ENCODE results near the gene DPEP1. TPM values are rescaled to one million over a fixed set of nuclear protein-coding genes. Genes with fewer than 3 reads are reported as not detected.
A peak's percentile ranks its signal among the peaks of the same experiment; 100 is the strongest.
"Not testable (repeated sequence)": the region's sequence is repeated elsewhere in the genome, so short reads cannot be mapped to it uniquely, and the experiment has no call there.

DPEP1 gene
- total RNA-seq (2014; rRNA removed; shearing (Covaris generic); ENCODE audit: low replicate concordance), result not detected in 2 replicates

DNA sequence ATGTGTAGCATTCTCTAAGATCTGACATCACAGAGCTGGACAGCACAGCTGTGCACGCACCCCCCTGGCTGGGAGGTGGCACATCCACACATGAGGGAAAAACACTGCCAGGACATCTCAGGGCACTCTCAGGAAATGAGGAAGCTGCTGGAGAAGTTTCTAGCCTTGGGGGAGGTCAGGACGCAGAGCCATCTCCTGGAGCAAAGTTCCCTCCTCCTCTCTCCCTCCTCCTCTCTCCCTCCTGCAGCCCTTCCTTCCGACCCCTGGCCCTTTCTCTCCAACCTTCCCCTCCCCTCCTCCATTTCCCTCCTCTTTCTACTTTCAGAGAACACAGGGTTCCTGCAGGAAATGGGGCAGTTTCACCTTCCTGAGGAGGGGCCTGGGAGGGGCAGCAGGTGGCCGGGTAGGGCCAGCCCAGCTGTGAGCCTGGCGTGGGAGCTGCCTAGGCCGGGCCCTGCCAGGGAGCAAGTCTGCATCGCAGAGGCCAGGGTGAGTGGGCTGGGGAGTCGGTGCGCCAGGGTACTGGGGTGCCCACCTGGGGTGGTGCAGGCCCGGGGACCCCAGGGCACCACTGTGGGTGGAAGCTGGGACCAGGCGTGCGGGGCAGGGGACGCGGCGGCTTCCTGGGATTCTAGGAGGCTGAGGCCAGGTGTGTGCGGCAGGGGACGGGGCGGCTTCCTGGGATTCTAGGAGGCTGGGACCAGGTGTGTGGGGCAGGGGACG, at the start of gene DPEP1:
TSS of gene DPEP1 (plus strand) at position 412 of the 723 bp plus-strand sequence. CDS start 16,769 bp downstream, outside the sequence.
- DNase-seq, result no peak
- Histone ChIP-seq H3K4me3 (no peak within 1 kb of the TSS), H3K27me3 (no peaks in the 10 kb centered on the region), H3K36me3 (no peaks in the 10 kb centered on the region), H3K9me3 (no peaks in the 10 kb centered on the region)

GRCh38 chr16:89564476-89565255, 48.8 kb upstream of the DPEP1 start:
- peaks cover 45% of the 10 kb centered on the region for H3K36me3 ChIP-seq
- H3K4me3 ChIP-seq, result no peak overlapping the region
- no peaks in the 10 kb centered on the region for H3K27me3 ChIP-seq
- DNase-seq, result no peak
- no peaks in the 10 kb centered on the region for H3K9me3 ChIP-seq

DNA sequence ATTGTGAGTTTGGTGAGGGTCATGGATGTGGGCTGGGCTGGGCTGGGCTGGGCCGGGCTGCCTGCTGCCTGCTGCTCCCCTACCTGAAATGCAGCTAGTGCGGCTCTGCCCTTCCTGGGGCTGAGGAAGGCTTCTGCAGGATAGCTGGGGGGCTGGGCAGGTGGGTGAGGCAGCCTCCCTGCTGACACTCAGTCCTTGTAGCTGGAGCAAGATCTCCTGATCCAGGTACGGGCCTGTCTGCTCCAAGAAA, 48.3 kb upstream of the DPEP1 start:
- DNase-seq, result peak; percentile 38
- H3K4me3 ChIP-seq, result no peak overlapping the region
- H3K27me3 ChIP-seq, result no peaks in the 10 kb centered on the region
- H3K36me3 ChIP-seq, result peaks cover 44% of the 10 kb centered on the region
- no peaks in the 10 kb centered on the region for H3K9me3 ChIP-seq

DNA sequence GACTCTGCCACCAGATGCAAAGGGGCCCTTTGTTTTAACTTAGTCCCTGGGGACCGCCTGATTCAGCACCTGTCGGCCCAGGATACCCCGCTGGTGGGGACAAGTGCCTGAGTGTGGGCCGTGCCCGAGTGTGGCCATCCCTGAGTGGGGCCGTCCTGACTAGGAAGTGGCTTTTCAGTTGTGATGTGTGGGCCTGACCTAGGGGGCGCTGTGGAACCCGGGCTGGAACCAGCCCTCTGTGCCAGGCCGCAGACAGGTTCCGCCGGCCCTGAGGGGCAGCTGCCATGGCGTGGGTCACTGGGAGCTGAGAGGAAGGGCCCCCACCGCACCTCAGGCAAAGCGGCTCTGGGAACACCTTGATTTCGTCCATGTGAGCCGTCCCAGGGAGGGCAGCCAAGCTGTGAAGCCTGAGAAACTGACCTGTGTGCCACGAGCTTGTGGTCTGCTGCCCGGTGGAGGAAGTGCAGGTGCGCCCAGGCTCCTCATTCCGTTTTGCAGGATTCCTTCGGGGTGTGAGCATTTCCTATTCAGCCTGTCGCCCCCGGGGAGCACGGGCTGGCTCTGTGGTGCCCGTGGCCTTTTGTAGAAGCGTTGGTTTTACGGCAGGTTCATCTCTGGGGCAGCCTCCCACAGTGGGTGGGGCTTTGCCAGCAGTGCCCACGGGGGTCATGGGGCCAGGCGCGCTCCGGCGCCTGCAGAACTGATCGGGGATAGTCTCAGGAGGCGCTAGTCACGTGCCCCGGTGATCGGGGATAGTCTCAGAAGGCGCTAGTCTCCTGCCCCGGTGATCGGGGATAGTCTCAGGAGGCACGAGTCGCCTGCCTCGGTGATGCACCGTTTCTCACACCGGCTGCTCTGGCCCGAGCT, 47.7 kb upstream of the DPEP1 start:
- Histone ChIP-seq H3K27me3 (no peaks in the 10 kb centered on the region), H3K36me3 (peaks cover 42% of the 10 kb centered on the region), H3K4me3 (no peak overlapping the region), H3K9me3 (no peaks in the 10 kb centered on the region)
- peak; percentile 47 for DNase-seq

GRCh38 chr16:89567656-89568594, 45.5 kb upstream of the DPEP1 start:
- Histone ChIP-seq H3K4me3 (no peak overlapping the region), H3K27me3 (no peaks in the 10 kb centered on the region), H3K9me3 (no peaks in the 10 kb centered on the region), H3K36me3 (peaks cover 20% of the 10 kb centered on the region)
- no peak for DNase-seq

- no peak overlapping the region for H3K4me3 ChIP-seq
- no peaks in the 10 kb centered on the region for H3K27me3 ChIP-seq
- H3K36me3 ChIP-seq, result peaks cover 2% of the 10 kb centered on the region; the same call in 1 of the 2 replicates
- no peak for DNase-seq
- H3K9me3 ChIP-seq, result no peaks in the 10 kb centered on the region
Observed at GRCh38 chr16:89569506-89570341, 43.7 kb upstream of the DPEP1 start.

GRCh38 chr16:89570342-89570923, 43.0 kb upstream of the DPEP1 start:
- no peaks in the 10 kb centered on the region for H3K9me3 ChIP-seq
- H3K36me3 ChIP-seq, result no peaks in the 10 kb centered on the region
- no peaks in the 10 kb centered on the region for H3K27me3 ChIP-seq
- no peak for DNase-seq
- H3K4me3 ChIP-seq, result no peak overlapping the region

DNA sequence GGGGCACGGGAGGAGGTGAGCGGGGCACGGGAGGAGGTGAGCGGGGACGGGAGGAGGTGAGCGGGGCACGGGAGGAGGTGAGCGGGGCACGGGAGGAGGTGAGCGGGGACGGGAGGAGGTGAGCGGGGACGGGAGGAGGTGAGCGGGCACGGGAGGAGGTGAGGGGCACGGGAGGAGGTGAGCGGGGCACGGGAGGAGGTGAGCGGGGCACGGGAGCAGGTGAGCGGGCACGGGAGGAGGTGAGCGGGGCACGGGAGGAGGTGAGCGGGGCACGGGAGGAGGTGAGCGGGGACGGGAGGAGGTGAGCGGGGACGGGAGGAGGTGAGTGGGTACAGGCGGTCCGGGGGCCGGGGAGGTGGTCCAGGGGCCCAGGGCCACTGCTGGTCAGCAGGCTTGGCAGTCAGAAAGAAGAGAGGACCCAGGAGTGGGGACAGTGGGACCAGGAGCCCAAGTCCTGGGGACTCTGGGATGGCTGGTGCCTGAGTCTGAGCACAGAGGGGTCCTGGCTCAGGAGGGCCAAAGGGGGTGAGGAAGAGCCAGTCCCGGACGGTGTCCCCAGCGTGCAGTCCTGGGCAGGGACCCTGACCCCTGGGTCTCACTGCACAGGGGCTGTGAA, 42.4 kb upstream of the DPEP1 start:
- not testable (repeated sequence) for H3K36me3 ChIP-seq, H3K9me3 ChIP-seq, DNase-seq, H3K4me3 ChIP-seq, H3K27me3 ChIP-seq

DNA sequence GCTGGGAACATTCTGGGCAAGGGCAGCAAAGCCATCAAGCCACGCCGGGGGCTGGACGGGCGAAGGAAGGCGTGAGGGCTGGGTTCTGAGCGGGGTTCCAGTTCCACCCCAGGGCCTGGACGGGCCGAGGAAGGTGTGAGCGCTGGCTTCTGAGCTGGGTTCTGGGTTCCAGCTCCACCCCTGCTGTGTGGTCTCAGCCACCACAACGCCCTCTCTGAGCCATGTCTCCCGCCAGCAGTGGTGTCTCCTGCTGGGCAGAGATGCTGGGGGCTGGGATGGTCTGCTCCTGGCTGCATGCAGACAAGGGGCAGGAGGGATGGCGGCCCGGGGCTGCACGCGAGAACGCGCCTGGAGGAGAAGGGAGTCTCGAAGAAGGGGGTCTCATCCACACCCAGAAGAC, 41.8 kb upstream of the DPEP1 start:
- DNase-seq, result no peak
- H3K4me3 ChIP-seq, result no peak overlapping the region
- no peaks in the 10 kb centered on the region for H3K9me3 ChIP-seq
- no peaks in the 10 kb centered on the region for H3K27me3 ChIP-seq
- H3K36me3 ChIP-seq, result no peaks in the 10 kb centered on the region

- no peaks in the 10 kb centered on the region for H3K36me3 ChIP-seq
- no peaks in the 10 kb centered on the region for H3K9me3 ChIP-seq
- no peaks in the 10 kb centered on the region for H3K27me3 ChIP-seq
- no peak for DNase-seq
- H3K4me3 ChIP-seq, result no peak overlapping the region
Observed at GRCh38 chr16:89572073-89572484, 41.4 kb upstream of the DPEP1 start.

GRCh38 chr16:89572485-89573205, 40.8 kb upstream of the DPEP1 start:
- DNase-seq, result no peak
- no peaks in the 10 kb centered on the region for H3K9me3 ChIP-seq
- H3K27me3 ChIP-seq, result no peaks in the 10 kb centered on the region
- no peak overlapping the region for H3K4me3 ChIP-seq
- H3K36me3 ChIP-seq, result no peaks in the 10 kb centered on the region

GRCh38 chr16:89573826-89574680, 39.4 kb upstream of the DPEP1 start:
- no peaks in the 10 kb centered on the region for H3K36me3 ChIP-seq

DNA sequence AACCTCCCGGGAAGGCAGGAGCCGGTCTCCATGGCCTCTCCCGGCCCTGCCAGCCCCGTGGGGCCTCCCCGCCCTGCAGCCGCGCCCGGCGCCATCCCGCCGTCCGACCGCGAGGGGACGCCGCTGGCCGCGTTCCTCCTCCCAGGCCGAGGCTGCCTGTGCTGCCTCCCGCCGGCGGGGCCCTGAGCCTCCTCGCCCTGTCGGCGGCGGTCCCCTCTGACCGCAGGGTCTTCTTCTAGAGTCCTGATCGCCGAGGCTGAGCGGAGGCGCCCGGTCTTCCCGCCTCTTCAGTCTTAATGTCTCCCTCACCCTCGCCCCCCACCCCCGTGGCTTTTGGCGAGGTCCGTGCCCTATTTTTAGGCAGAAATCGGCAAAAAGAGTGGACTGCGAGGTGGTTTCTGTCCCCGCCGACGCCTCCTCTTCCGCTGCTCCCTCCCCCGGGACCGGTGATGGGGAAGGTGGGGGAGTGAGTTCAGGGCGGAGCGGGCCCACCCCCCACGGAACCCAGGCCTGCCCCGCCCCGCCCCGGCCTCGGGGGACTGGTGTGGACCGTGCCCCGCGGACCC, 38.7 kb upstream of the DPEP1 start:
- H3K4me3 ChIP-seq, result peak overlapping the region; percentile 36
- DNase-seq, result peak; percentile 76
- H3K27me3 ChIP-seq, result no peaks in the 10 kb centered on the region
- no peaks in the 10 kb centered on the region; the same call in 1 of the 2 replicates for H3K36me3 ChIP-seq
- H3K9me3 ChIP-seq, result no peaks in the 10 kb centered on the region

More at GRCh38 chr16:89573826-89574680, 39.4 kb upstream of the DPEP1 start:
- DNase-seq, result no peak
- H3K27me3 ChIP-seq, result no peaks in the 10 kb centered on the region
- no peaks in the 10 kb centered on the region for H3K9me3 ChIP-seq
- peak overlapping the region; percentile 36 for H3K4me3 ChIP-seq

All from MG63 (cell line).